Measurements from ENCODE around the gene FBXO11. TPM values are rescaled to one million over a fixed set of nuclear protein-coding genes. Genes with fewer than 3 reads are reported as not detected.

Gene FBXO11
- polyA plus RNA-seq, 1 of the 3 experiments (the other 2 are of a cell fraction): 26.6 TPM

DNA sequence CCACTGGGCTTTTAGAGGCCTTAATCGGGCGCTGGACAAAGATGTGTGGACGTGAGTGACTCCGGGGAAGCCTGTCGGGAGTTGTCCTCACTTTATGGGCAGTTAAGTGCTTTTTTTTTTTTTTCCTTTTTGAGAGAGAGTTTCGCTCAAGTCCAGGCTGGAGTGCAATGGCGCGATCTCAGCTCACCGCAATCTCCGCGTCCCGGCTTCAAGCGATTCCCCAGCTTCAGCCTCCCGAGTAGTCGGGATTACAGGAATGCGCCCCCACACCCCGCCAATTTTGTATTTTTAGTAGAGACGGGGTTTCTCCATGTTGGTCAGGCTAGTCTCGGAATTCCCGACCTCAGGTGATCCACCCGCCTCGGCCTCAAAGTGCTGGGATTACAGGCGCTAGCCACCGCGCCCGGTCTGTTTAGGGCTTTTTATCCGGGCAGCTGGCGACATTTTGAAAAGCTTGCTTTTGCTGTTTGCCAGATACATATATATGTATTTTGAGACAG is 121.9 kb downstream of the FBXO11 start:
- H3K27ac ChIP-seq (ENCODE audit: low read depth in 2 of 2, low read length in 1 of 2): peak overlapping the region in 1 of 2 experiments; percentile 94; a peak in 2 of 4 replicates
- POLR2A ChIA-PET: interaction anchor here (1.0 to 2.8 kb wide), 2 partner anchors 117 to 439 kb away, joined by 3 to 10 read pairs; no protein-coding TSS in a partner anchor
- no peak overlapping the region for H2AFZ ChIP-seq (ENCODE audit: low read depth)

GRCh38 chr2:47783486-47784351 is 122.6 kb downstream of the FBXO11 start:
- H3K4me3 ChIP-seq (ENCODE audit: low read depth in 2 of 2, low read length in 1 of 2): peak overlapping the region; percentile 65 to 95
- H3K9ac ChIP-seq: peak overlapping the region; percentile 95
- H3K9me2 ChIP-seq: no peaks in the 10 kb centered on the region
- peaks cover 47% of the 10 kb centered on the region for H4K20me1 ChIP-seq (ENCODE audit: insufficient read depth)
- no peaks in the 10 kb centered on the region for H3K9me3 ChIP-seq
- H3K36me3 ChIP-seq (replicated peaks in 1 of 2; ENCODE audit: control insufficient read depth in 1 of 2, insufficient read depth in 2 of 2, low read length in 1 of 2): peaks cover 2 to 12% of the 10 kb centered on the region in 2 experiments
- peak; percentile 92 for TF ChIP-seq MXI1 (IDR thresholded peaks at IDR 0.05; ENCODE audit: low read depth, low read length)
- TF ChIP-seq, protein P1, sequence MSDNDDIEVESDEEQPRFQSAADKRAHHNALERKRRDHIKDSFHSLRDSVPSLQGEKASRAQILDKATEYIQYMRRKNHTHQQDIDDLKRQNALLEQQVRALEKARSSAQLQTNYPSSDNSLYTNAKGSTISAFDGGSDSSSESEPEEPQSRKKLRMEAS (IDR thresholded peaks at IDR 0.05; ENCODE audit: low read depth): peak; percentile 92
- TF ChIP-seq POLR2AphosphoS5 (IDR thresholded peaks at IDR 0.05; ENCODE audit: low read depth, low read length): 0 out of 2 replicates have a peak, but pooled peaks have one; percentile 30
- TF ChIP-seq, protein P2, sequence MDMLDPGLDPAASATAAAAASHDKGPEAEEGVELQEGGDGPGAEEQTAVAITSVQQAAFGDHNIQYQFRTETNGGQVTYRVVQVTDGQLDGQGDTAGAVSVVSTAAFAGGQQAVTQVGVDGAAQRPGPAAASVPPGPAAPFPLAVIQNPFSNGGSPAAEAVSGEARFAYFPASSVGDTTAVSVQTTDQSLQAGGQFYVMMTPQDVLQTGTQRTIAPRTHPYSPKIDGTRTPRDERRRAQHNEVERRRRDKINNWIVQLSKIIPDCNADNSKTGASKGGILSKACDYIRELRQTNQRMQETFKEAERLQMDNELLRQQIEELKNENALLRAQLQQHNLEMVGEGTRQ (IDR thresholded peaks at IDR 0.05; ENCODE audit: borderline replicate concordance, low read depth, low read length): no peak
- no peak for TF ChIP-seq GATA2 (CRISPR knock-in tag; IDR thresholded peaks at IDR 0.05)
- peak overlapping the region; percentile 84; the same call in 1 of the 2 replicates for H2AFZ ChIP-seq (ENCODE audit: low read depth)
- peak overlapping the region; percentile 89 to 94 for H3K27ac ChIP-seq (ENCODE audit: low read depth in 2 of 2, low read length in 1 of 2)
- CTCF ChIA-PET: interaction anchor here (1.0 to 9.2 kb wide), 7 partner anchors 9 to 449 kb away, joined by 3 to 98 read pairs (median 6); no protein-coding TSS in a partner anchor
- H3K4me2 ChIP-seq: peak overlapping the region; percentile 97
- H3K27me3 ChIP-seq (ENCODE audit: insufficient read depth): no peaks in the 10 kb centered on the region
- POLR2A ChIA-PET: interaction anchor here (0.7 to 2.8 kb wide), 8 partner anchors 8 to 439 kb away, joined by 3 to 10 read pairs (median 3); partner anchors contain the start of gene MSH2
- H3K4me1 ChIP-seq (ENCODE audit: control insufficient read depth in 1 of 2, insufficient read depth in 2 of 2, low read depth in 1 of 2, low read length in 1 of 2): peaks cover 2 to 13% of the 10 kb centered on the region in 2 experiments; a peak in 3 of 4 replicates
- WGBS (ENCODE audit: low lambda C conversion rate): 2% methylated on average over 67 of the region's 71 CpGs
- peaks cover 7% of the 10 kb centered on the region for H3F3A ChIP-seq (replicated peaks; ENCODE audit: insufficient read depth)
- peak; percentile 98 for DNase-seq
- H3K79me2 ChIP-seq (ENCODE audit: insufficient read depth): peaks cover 49% of the 10 kb centered on the region

More for the DNA sequence above, 121.9 kb downstream of the FBXO11 start:
- H3K4me3 ChIP-seq (ENCODE audit: low read depth in 2 of 2, low read length in 1 of 2): peak overlapping the region; percentile 65 to 95
- no peaks in the 10 kb centered on the region for H3K9me2 ChIP-seq
- H4K20me1 ChIP-seq (ENCODE audit: insufficient read depth): peaks cover 54% of the 10 kb centered on the region
- H3K9me3 ChIP-seq: no peaks in the 10 kb centered on the region
- H3F3A ChIP-seq (replicated peaks; ENCODE audit: insufficient read depth): peaks cover 7% of the 10 kb centered on the region
- H3K36me3 ChIP-seq (replicated peaks in 1 of 2; ENCODE audit: control insufficient read depth in 1 of 2, insufficient read depth in 2 of 2, low read length in 1 of 2): peaks cover 2 to 17% of the 10 kb centered on the region in 2 experiments
- no peak for DNase-seq
- H3K9ac ChIP-seq: peak overlapping the region; percentile 58; the same call in 1 of the 2 replicates
- peak overlapping the region; percentile 97 for H3K4me2 ChIP-seq
- TF ChIP-seq, protein P1 (IDR thresholded peaks at IDR 0.05; ENCODE audit: low read depth): no peak
- TF ChIP-seq RAD21 (IDR thresholded peaks at IDR 0.05; ENCODE audit: low read length): no peak
- no peak for TF ChIP-seq TAF1 (IDR thresholded peaks at IDR 0.05; ENCODE audit: borderline replicate concordance, low read depth, low read length)
- no peak for TF ChIP-seq FOXJ3 (CRISPR knock-in tag; IDR thresholded peaks at IDR 0.05)
- H3K4me1 ChIP-seq (ENCODE audit: control insufficient read depth in 1 of 2, insufficient read depth in 2 of 2, low read depth in 1 of 2, low read length in 1 of 2): peaks cover 2 to 13% of the 10 kb centered on the region in 2 experiments; a peak in 3 of 4 replicates
- 44% methylated on average over 28 of the region's 28 CpGs for WGBS (ENCODE audit: low lambda C conversion rate)
- H3K27me3 ChIP-seq (ENCODE audit: insufficient read depth): no peaks in the 10 kb centered on the region
- CTCF ChIA-PET: interaction anchor here (1.2 to 9.2 kb wide), 4 partner anchors 16 to 449 kb away, joined by 3 to 98 read pairs (median 8); no protein-coding TSS in a partner anchor
- peaks cover 56% of the 10 kb centered on the region for H3K79me2 ChIP-seq (ENCODE audit: insufficient read depth)

Measured in SK-N-SH (cell line).